Measurements from ENCODE around the gene SETD7.

The SETD7 gene

GRCh38 chr4:139556071-139556723, at the start of gene SETD7:
SETD7 (minus strand) TSS chr4:139556219; CDS start chr4:139556137, 82 bp downstream.
- peak; percentile 18 for DNase-seq (ENCODE audit: low read depth)

- DNase-seq (ENCODE audit: low read depth), result no peak
Observed at GRCh38 chr4:139605516-139605915, 49.5 kb upstream of the SETD7 start.

- peak; percentile 10 for DNase-seq (ENCODE audit: low read depth)
Observed at GRCh38 chr4:139603576-139604410, 47.8 kb upstream of the SETD7 start.

GRCh38 chr4:139602776-139603360, 46.8 kb upstream of the SETD7 start:
- no peak for DNase-seq (ENCODE audit: low read depth)

GRCh38 chr4:139600662-139601061, 44.6 kb upstream of the SETD7 start:
- DNase-seq (ENCODE audit: low read depth), result no peak

GRCh38 chr4:139599594-139600374, 43.8 kb upstream of the SETD7 start:
- DNase-seq (ENCODE audit: low read depth), result no peak

GRCh38 chr4:139599076-139599475, 43.1 kb upstream of the SETD7 start:
- no peak for DNase-seq (ENCODE audit: low read depth)

- no peak for DNase-seq (ENCODE audit: low read depth)
Observed at GRCh38 chr4:139596684-139597279, 40.8 kb upstream of the SETD7 start.

- no peak for DNase-seq (ENCODE audit: low read depth)
Observed at GRCh38 chr4:139596034-139596683, 40.1 kb upstream of the SETD7 start.

- DNase-seq (ENCODE audit: low read depth), result no peak
Observed at GRCh38 chr4:139594591-139595185, 38.7 kb upstream of the SETD7 start.

GRCh38 chr4:139593091-139593564, 37.1 kb upstream of the SETD7 start:
- DNase-seq (ENCODE audit: low read depth), result no peak

GRCh38 chr4:139589336-139590018, 33.5 kb upstream of the SETD7 start:
- no peak for DNase-seq (ENCODE audit: low read depth)

GRCh38 chr4:139587446-139587845, 31.4 kb upstream of the SETD7 start:
- no peak for DNase-seq (ENCODE audit: low read depth)

GRCh38 chr4:139585473-139585872, 29.5 kb upstream of the SETD7 start:
- no peak for DNase-seq (ENCODE audit: low read depth)

- DNase-seq (ENCODE audit: low read depth), result no peak
Observed at GRCh38 chr4:139584784-139585183, 28.8 kb upstream of the SETD7 start.

GRCh38 chr4:139584013-139584412, 28.0 kb upstream of the SETD7 start:
- no peak for DNase-seq (ENCODE audit: low read depth)

GRCh38 chr4:139582044-139582443, 26.0 kb upstream of the SETD7 start:
- DNase-seq (ENCODE audit: low read depth), result no peak

GRCh38 chr4:139581096-139581495, 25.1 kb upstream of the SETD7 start:
- no peak for DNase-seq (ENCODE audit: low read depth)

- no peak for DNase-seq (ENCODE audit: low read depth)
Observed at GRCh38 chr4:139576219-139576618, 20.2 kb upstream of the SETD7 start.

- no peak for DNase-seq (ENCODE audit: low read depth)
Observed at GRCh38 chr4:139575072-139575471, 19.1 kb upstream of the SETD7 start.

Measured in stimulated activated CD4-positive, alpha-beta T cell treated with anti-CD3 and anti-CD28 coated beads, Interleukin-2, amount 100 ng/mL, for 4 hours (primary cell).